HCT116 (cell line): Measurements from ENCODE around the gene CROT. TPM values are rescaled to one million over a fixed set of nuclear protein-coding genes. Genes with fewer than 3 reads are reported as not detected.

Experiments used
- ATAC-seq: fragments of 200-7000 bp; cut with Tn5 transposase; 2 replicates; pipeline ENCODE4 v1.9.1; 2020; ENCODE audit warnings: mild to moderate bottlenecking, moderate library complexity
- BruUV-seq: library from RNA; stranded (reverse); fragments of 400-500 nt; replicated peaks from 2 replicates; lab custom pipeline; 2021; lab: Mats Ljungman, UMichigan
- CTCF ChIA-PET: fragments of 300-600 bp; sonication (Branson Sonifier 250); formaldehyde crosslinking; loops from one replicate; lab custom pipeline; 2021; ENCODE audit warnings: antibody characterized with exemption; lab: Charles Lee
- POLR2A ChIA-PET: fragments of 300-600, 350-600 bp; sonication (Branson Sonifier 250); formaldehyde crosslinking; loops from one replicate; lab custom pipeline; 2021; ENCODE audit warnings: antibody characterized with exemption; lab: Charles Lee
- RAD21 ChIA-PET, 2 experiments: fragments of 300-600 bp; sonication (Branson Sonifier 250); formaldehyde crosslinking; loops; one replicate each; lab custom pipeline; 2023; ENCODE audit warnings: low total read pairs in 2 of 2; ENCODE audit not compliant: uncharacterized antibody in 2 of 2, unreplicated experiment in 2 of 2, low non-redundant PET in 1 of 2; lab: Charles Lee
- DNase-seq: peaks from one replicate; pipeline ENCODE4 v3.0.0-alpha.2; 2010; ENCODE audit warnings: low read depth, low spot score
- H2AFZ ChIP-seq: fragments of 200-600 bp; shearing (Covaris generic), sonication (generic); 2 replicates; pipeline ENCODE4 v1.6.1; 2017; ENCODE audit warnings: low read depth, mixed run types, mixed read lengths, antibody characterized with exemption, low read length; ENCODE audit not compliant: poor library complexity, severe bottlenecking
- H3K27ac ChIP-seq: 2 replicates; pipeline ENCODE4 v1.5.1; 2012; ENCODE audit warnings: low read depth, low read length
- H3K27me3 ChIP-seq: fragments of 200-600 bp; sonication (generic); 2 replicates; pipeline ENCODE4 v1.6.1; 2016; ENCODE audit warnings: mixed run types, low read length, mixed read lengths; ENCODE audit not compliant: insufficient read depth
- H3K36me3 ChIP-seq, 2 experiments: fragments of 200-500 bp in 1 of 2; fragments of 200-600 bp in 1 of 2; sonication (Bioruptor generic) in 1 of 2; sonication (generic) in 1 of 2; 2 replicates each; pipeline versions ENCODE4 v1.5.1 to v1.6.1; 2014 to 2016; ENCODE audit warnings: low read length in 2 of 2, inconsistent platforms in 1 of 2, mixed read lengths in 1 of 2, mixed run types in 1 of 2; ENCODE audit not compliant: insufficient read depth in 2 of 2, control insufficient read depth in 1 of 2
- H3K4me1 ChIP-seq, 2 experiments: fragments of 200-600 bp in 1 of 2; sonication (generic) in 1 of 2; 2 replicates each; pipeline versions ENCODE4 v1.5.1 to v1.6.1; 2012 to 2017; ENCODE audit warnings: low read length in 2 of 2, inconsistent platforms in 1 of 2, mild to moderate bottlenecking in 1 of 2, mixed read lengths in 1 of 2, mixed run types in 1 of 2, moderate library complexity in 1 of 2; ENCODE audit not compliant: insufficient read depth in 2 of 2, control insufficient read depth in 1 of 2
- H3K4me2 ChIP-seq: fragments of 200-600 bp; sonication (generic); 2 replicates; pipeline ENCODE4 v1.6.1; 2017; ENCODE audit warnings: mixed run types, low read length, mixed read lengths
- H3K4me3 ChIP-seq, 2 experiments: fragments of 200-600 bp in 1 of 2; sonication (generic) in 1 of 2; replicated peaks in 1 of 2; 2 replicates each; pipeline ENCODE4 v1.5.1; 2011 to 2016; ENCODE audit warnings: low read length in 2 of 2, control low read depth in 1 of 2, low read depth in 1 of 2, mild to moderate bottlenecking in 1 of 2, mixed read lengths in 1 of 2, mixed run types in 1 of 2
- H3K79me2 ChIP-seq: fragments of 200-600 bp; sonication (generic); 2 replicates; pipeline ENCODE4 v1.6.1; 2017; ENCODE audit warnings: mild to moderate bottlenecking, mixed run types, low read length, moderate library complexity, mixed read lengths; ENCODE audit not compliant: insufficient read depth
- H3K9ac ChIP-seq: fragments of 200-600 bp; sonication (generic); 2 replicates; pipeline ENCODE4 v1.6.1; 2016; ENCODE audit warnings: low read length, mixed read lengths
- H3K9me2 ChIP-seq: fragments of 200-600 bp; sonication (generic), shearing (Covaris generic); 2 replicates; pipeline ENCODE4 v1.6.1; 2017; ENCODE audit warnings: mixed run types, mild to moderate bottlenecking, moderate library complexity; ENCODE audit not compliant: insufficient read depth
- H3K9me3 ChIP-seq, 2 experiments: fragments of 200-500 bp in 1 of 2; fragments of 200-600 bp in 1 of 2; sonication (Bioruptor generic) in 1 of 2; sonication (generic) in 1 of 2; 2 replicates each; pipeline ENCODE4 v1.6.1; 2014 to 2017; ENCODE audit warnings: low read length in 2 of 2, mixed read lengths in 2 of 2, inconsistent platforms in 1 of 2, low read depth in 1 of 2, mild to moderate bottlenecking in 1 of 2, mixed run types in 1 of 2, moderate library complexity in 1 of 2; ENCODE audit not compliant: control insufficient read depth in 1 of 2, insufficient read depth in 1 of 2
- H4K20me1 ChIP-seq: fragments of 200-600 bp; sonication (generic), shearing (Covaris generic); 2 replicates; pipeline ENCODE4 v1.6.1; 2017; ENCODE audit warnings: mixed run types, mild to moderate bottlenecking, moderate library complexity; ENCODE audit not compliant: insufficient read depth
- ATF3 ChIP-seq: IDR thresholded peaks from 2 replicates; pipeline ENCODE4 v1.6.1; 2012
- CBX3 ChIP-seq: IDR thresholded peaks from 2 replicates; pipeline ENCODE4 v1.6.1; 2012; ENCODE audit warnings: low read depth
- EGR1 ChIP-seq: IDR thresholded peaks from 2 replicates; pipeline ENCODE4 v1.6.1; 2012; ENCODE audit warnings: low read depth
- FOSL1 ChIP-seq: IDR thresholded peaks from 2 replicates; pipeline ENCODE4 v1.6.1; 2012; ENCODE audit warnings: low read depth
- POLR2AphosphoS5 ChIP-seq: IDR thresholded peaks from 2 replicates; pipeline ENCODE4 v1.6.1; 2011; ENCODE audit warnings: mild to moderate bottlenecking, low read depth, low read length, moderate library complexity
- SP1 ChIP-seq: IDR thresholded peaks from 2 replicates; pipeline ENCODE4 v1.6.1; 2012; ENCODE audit warnings: low read depth
- ZBTB33 ChIP-seq: IDR thresholded peaks from 2 replicates; pipeline ENCODE4 v1.6.1; 2011; ENCODE audit warnings: mild to moderate bottlenecking, low read length, moderate library complexity; ENCODE audit not compliant: insufficient replicate concordance; ENCODE audit errors: extremely low read depth
- ZNF274 ChIP-seq: fragments of 200-500 bp; sonication (Bioruptor generic); IDR thresholded peaks from 2 replicates; pipeline ENCODE4 v1.6.1; 2014; ENCODE audit warnings: mild to moderate bottlenecking, low read depth, low read length, inconsistent platforms
- intact Hi-C: fragments of 100-400 bp; cut with micrococcal nuclease; formaldehyde crosslinking; loops from 2 replicates; pipeline ENCODE4 v1.10.0; 2022
- total RNA-seq: library from RNA; stranded (reverse); gene quantifications from one replicate; pipeline ENCODE4 v1.2.1, GENCODE V29; 2021; ENCODE audit not compliant: unreplicated experiment

The CROT gene
- total RNA-seq, 1 experiment from 2014 or later: 0.07 TPM

- TF ChIP-seq ZBTB33 (no peak), SP1 (no peak), ATF3 (no peak), ZNF274 (no peak), CBX3 (no peak), FOSL1 (no peak)
These were observed 2.2 kb downstream of the CROT start (continued) for GRCh38 chr7:87347664-87348063.

GRCh38 chr7:87354749-87355148, 9.3 kb downstream of the CROT start:
- Histone ChIP-seq H3K4me3 (no peak overlapping the region), H2AFZ (no peak overlapping the region), H3K9me2 (no peaks in the 10 kb centered on the region), H3K36me3 (no peaks in the 10 kb centered on the region), H4K20me1 (no peaks in the 10 kb centered on the region), H3K4me2 (no peak overlapping the region), H3K9ac (no peak overlapping the region), H3K4me1 (no peaks in the 10 kb centered on the region), H3K79me2 (no peaks in the 10 kb centered on the region), H3K27ac (no peak overlapping the region), H3K9me3 (peaks cover 7 to 8% of the 10 kb centered on the region in 2 experiments; a peak in 2 of 4 replicates), H3K27me3 (no peaks in the 10 kb centered on the region)
- TF ChIP-seq CBX3: 0 out of 2 replicates have a peak, but pooled peaks have one; percentile 52
- TF ChIP-seq EGR1: no peak
- no peak for TF ChIP-seq POLR2AphosphoS5
- intact Hi-C loops: no loop called here
- ChIA-PET POLR2A (no interaction called here), RAD21 (no interaction called here), CTCF (no interaction called here)
- BruUV-seq: no TSS peak
- peak; percentile 19 for DNase-seq
- no peak for ATAC-seq
